Right hindlimb (tissue), 1 donor: Measurements from ENCODE around the gene TMEM156.

Experiments
- DNase-seq: peaks from one replicate; pipeline ENCODE4 v3.0.0-alpha.2; 2018

The TMEM156 gene, protein sequence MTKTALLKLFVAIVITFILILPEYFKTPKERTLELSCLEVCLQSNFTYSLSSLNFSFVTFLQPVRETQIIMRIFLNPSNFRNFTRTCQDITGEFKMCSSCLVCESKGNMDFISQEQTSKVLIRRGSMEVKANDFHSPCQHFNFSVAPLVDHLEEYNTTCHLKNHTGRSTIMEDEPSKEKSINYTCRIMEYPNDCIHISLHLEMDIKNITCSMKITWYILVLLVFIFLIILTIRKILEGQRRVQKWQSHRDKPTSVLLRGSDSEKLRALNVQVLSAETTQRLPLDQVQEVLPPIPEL

GRCh38 chr4:39032218-39033085 lies at the start of gene TMEM156:
Gene TMEM156 (minus strand): TSS chr4:39032409. CDS start chr4:39032313, 96 bp downstream.
- DNase-seq = no peak

- no peak for DNase-seq
These were observed 46.6 kb upstream of the TMEM156 start for GRCh38 chr4:39078829-39079228.

DNA sequence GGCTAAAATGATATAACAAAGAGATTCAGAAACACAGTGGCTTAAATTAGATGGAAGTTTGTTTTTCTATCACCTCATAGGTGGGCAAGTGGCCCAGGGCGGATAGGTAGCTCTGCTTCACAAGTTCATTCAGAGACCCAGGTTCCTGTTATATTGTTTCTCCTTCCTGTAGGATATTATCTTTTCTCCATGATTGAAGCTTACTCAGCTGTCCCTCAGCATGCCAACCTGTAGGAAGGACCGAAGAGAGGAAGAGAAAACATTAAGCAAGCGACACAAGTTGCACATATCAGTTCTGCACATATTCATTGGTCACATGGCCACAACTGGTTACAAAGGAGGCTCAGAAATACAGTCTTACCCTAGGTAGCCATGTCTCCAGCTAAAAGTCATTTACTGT lies 36.7 kb upstream of the TMEM156 start:
- no peak for DNase-seq

DNA sequence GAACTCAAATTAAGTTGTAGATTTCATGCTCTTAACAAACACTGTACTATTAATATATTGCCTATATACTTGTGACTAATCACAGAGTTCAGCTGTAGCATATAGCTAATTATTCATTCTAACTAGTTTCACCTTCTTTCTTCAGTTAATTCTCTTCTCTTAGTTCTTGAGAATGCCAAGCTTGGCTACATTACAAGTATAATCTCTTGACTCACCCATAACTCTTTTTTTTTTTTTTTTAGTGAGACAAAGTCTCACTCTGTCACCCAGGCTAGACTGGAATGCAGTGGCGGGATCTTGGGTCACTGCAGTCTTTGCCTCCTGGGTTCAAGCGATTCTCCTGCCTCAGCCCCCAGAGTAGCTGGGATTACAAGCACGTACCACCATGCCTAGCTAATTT lies 35.2 kb upstream of the TMEM156 start:
- no peak for DNase-seq

GRCh38 chr4:39067031-39067430 lies 34.8 kb upstream of the TMEM156 start:
- no peak for DNase-seq

- no peak for DNase-seq
These were observed 34.2 kb upstream of the TMEM156 start for GRCh38 chr4:39066371-39066770.

GRCh38 chr4:39063430-39063829 lies 31.2 kb upstream of the TMEM156 start:
- no peak for DNase-seq

- DNase-seq = no peak
These were observed 30.5 kb upstream of the TMEM156 start for GRCh38 chr4:39062770-39063097.

GRCh38 chr4:39062094-39062769 lies 30.0 kb upstream of the TMEM156 start, which contains the start of gene KLHL5:
Gene KLHL5 (plus strand): TSS chr4:39062232. CDS start chr4:39062653, 421 bp downstream.
- DNase-seq = no peak

- DNase-seq = no peak
These were observed 29.2 kb upstream of the TMEM156 start for GRCh38 chr4:39061457-39061856.

GRCh38 chr4:39056023-39056422 lies 23.8 kb upstream of the TMEM156 start:
- DNase-seq = no peak

DNA sequence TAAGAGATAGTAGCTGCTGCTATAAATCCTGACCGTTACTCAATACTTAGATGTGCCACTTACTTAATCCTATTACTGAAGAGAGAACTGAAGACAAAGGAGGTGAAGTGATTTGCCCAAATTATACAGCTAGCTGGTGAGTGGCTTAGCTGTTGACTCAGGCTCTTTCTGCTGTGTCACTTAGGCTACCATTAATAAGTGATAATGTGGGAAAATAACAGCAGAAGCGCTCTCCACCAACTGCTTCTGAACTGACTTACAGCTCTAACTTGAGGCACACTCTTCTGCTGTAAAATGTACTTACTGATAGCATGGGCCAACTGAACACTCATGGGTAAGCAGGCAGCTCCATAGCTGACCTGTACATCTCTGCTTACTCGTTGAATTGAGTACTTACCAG lies 22.3 kb upstream of the TMEM156 start:
- no peak for DNase-seq

GRCh38 chr4:39053983-39054382 lies 21.8 kb upstream of the TMEM156 start:
- DNase-seq = no peak

DNA sequence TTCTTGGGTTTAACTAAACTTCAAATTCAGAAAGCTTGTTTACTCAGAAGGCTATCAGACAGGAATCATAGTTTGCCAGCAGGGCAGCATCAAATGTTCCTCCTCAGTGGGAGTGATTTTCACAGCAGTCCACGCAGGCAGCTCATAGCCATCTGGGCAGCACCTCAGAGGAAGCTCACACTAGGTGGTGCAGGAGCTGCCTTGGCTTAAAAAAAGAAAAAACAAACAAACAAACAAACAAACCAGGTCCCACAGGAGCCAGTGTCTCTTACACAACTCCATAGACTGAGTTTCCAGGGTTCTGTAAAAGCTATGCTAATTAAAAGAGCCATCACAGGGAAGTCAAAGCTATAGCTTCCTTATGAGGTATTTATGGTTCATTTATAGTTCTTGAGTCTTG lies 19.3 kb upstream of the TMEM156 start:
- DNase-seq = no peak

GRCh38 chr4:39050590-39050989 lies 18.4 kb upstream of the TMEM156 start:
- no peak for DNase-seq

DNA sequence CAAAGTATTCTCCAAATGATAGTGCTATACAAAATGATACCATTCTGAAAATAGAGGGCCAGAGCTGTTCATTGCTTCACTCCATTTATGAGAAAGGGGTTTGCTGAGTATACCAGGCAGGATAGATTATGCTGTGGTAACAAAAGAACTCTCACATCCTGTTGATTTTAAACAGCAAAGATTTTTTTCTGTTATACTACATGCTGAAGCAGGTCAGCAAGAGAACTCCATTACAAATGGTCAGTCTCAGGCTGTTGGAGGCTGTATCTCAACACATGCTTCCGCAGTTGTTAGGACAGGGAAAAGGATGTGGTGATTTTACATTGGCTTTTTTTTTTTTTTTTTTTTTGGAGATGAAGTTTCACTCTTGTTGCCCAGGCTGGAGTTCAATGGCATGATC lies 16.1 kb upstream of the TMEM156 start:
- no peak for DNase-seq

DNA sequence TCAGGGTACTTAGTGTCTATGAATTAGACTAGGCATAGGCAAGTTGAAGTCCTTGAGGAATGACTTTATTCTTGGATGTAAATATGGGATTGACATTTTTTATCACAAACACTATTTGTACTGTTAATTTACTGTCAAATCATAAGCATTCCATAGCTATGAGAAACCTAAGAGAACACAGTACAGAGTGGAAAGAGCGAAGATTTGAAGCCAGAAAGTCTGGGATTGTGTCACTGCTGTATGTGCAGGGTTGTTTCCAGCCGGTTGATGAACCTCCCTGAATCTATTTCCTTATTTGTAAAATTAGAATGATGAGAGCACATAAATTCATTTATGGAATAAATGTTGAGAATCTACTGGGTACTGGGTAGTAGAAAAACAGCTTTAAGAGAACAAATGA lies 15.5 kb upstream of the TMEM156 start:
- no peak for DNase-seq

GRCh38 chr4:39046249-39046648 lies 14.0 kb upstream of the TMEM156 start:
- DNase-seq = no peak

DNA sequence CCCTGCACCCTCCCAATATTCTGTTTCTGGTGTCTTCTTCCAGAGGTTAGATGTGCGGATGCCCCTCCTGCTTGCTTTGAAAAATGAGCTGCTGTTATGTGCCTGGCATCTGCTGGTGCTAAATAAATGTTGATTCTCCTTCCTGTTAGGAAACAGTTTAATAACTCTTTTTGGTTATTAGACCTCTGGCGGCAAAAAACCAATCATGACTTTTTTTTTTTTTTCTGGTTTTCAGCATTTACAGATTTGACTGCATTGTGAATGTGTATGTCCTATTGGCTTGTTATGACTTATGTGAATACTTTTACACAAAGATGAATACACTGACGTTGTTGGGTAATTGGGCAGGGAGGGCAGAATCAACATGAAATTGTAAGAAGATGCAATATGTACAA lies 13.6 kb upstream of the TMEM156 start:
- no peak for DNase-seq

DNA sequence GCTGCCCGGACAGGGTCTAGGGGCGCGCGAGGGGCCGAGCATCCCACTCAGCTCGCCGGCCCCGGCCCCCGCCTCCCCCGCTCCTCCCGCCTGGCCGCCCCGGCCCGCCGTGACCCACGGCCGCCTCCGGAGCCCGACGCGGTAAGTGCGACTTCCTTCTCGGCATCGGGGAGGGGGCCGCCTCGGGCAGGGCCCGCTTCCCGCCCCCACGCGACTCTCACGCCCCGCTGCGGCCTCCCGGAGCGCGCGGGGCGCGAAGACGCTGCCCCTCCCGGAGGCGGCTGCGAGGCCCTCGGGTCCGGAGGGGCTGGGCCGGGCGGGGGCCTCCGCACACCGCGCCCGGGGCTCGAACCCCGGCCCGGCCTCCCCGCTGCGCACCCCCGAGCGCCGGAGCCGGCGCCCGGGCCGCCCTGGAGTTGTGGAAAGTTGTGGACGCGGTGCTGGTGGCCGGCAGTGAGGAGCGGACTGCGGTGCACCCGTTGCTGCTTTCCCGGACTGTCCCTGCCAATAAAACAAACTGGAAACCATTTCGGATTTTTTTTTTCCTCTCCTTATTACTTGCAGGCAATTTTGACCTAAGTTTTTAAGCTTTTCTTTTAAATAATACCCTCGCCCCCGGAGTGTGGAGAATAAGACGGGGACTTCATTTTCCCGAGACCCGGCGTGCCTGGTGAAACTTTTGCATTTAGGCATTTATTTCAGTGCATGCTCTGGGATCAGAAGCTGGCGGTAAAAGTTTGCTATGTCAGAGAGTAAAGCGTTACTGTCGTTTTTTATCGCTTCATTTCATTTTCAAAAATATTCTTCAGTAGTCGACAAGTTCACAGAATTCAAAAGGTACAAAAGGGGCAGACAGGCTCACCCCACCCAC lies 13.0 kb upstream of the TMEM156 start:
- DNase-seq = peak; percentile 53

DNA sequence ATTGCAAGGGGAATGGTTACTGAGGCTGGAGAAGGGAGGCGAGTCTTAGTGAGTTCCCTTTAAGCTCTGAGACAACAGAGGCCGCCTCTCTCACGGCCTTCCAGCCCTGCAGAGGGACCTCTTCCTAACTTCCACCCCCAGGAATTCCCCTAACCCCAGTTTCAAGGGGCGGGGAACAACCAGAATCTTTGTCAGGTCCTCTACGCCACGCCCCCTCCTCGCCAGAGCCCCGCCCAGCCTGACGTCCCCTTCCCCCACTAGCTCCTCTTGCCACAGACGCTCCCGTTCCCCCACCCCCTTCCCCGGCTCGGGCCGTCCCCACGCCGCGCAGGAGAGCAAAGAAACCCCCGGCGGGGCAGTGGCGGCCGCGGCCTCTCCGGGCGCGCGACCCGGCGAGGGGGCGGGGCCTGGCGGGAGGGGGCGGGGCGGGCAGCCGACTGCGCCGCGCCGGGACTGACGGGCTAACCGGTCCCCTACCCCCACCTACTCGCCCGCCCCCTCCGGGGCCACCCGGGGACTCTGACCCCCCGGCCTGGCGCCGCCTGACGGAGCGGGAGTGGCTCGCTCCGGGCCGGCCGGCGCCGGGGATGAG lies 12.3 kb upstream of the TMEM156 start:
- DNase-seq = peak; percentile 93

- no peak for DNase-seq
These were observed 11.7 kb upstream of the TMEM156 start for GRCh38 chr4:39043861-39044363.
